Activated naive CD8-positive, alpha-beta T cell treated with anti-CD3 and anti-CD28 coated beads for 36 hours (primary cell): Measurements from ENCODE around the gene SRGAP1. TPM values are rescaled to one million over a fixed set of nuclear protein-coding genes. Genes with fewer than 3 reads are reported as not detected.

Source experiments
- DNase-seq: peaks from one replicate; pipeline ENCODE4 v3.0.0; 2021
- H3K27ac Mint-ChIP-seq: one replicate; pipeline ENCODE4 v1.8.0; 2022; ENCODE audit warnings: mild to moderate bottlenecking, moderate library complexity, mixed read lengths
- H3K27me3 Mint-ChIP-seq: one replicate; pipeline ENCODE4 v1.8.0; 2022; ENCODE audit warnings: mild to moderate bottlenecking, mixed read lengths
- H3K36me3 Mint-ChIP-seq: one replicate; pipeline ENCODE4 v1.8.0; 2021; ENCODE audit warnings: mild to moderate bottlenecking, mixed read lengths
- H3K4me1 Mint-ChIP-seq: one replicate; pipeline ENCODE4 v1.8.0; 2021; ENCODE audit warnings: mixed read lengths
- H3K4me3 Mint-ChIP-seq: one replicate; pipeline ENCODE4 v1.8.0; 2022; ENCODE audit warnings: mild to moderate bottlenecking, moderate library complexity, mixed read lengths
- H3K9me3 Mint-ChIP-seq: one replicate; pipeline ENCODE4 v1.8.0; 2022; ENCODE audit warnings: mixed read lengths
- total RNA-seq, 2 experiments: library from RNA; stranded (reverse); gene quantifications; one replicate each; pipeline ENCODE4 v1.2.3, GENCODE V29; 2021

The SRGAP1 gene
- total RNA-seq, 2 experiments from 2014 or later: 0.02 to 0.18 TPM

- H3K4me1 Mint-ChIP-seq: peaks cover 4% of the 10 kb centered on the region
- H3K27me3 Mint-ChIP-seq: peaks cover 17% of the 10 kb centered on the region
- DNase-seq: no peak
- H3K9me3 Mint-ChIP-seq: no peaks in the 10 kb centered on the region
- H3K36me3 Mint-ChIP-seq: no peaks in the 10 kb centered on the region
- no peak overlapping the region for H3K4me3 Mint-ChIP-seq
- H3K27ac Mint-ChIP-seq: no peak overlapping the region
These were observed 54.9 kb downstream of the SRGAP1 start for GRCh38 chr12:63899396-63899795.

DNA sequence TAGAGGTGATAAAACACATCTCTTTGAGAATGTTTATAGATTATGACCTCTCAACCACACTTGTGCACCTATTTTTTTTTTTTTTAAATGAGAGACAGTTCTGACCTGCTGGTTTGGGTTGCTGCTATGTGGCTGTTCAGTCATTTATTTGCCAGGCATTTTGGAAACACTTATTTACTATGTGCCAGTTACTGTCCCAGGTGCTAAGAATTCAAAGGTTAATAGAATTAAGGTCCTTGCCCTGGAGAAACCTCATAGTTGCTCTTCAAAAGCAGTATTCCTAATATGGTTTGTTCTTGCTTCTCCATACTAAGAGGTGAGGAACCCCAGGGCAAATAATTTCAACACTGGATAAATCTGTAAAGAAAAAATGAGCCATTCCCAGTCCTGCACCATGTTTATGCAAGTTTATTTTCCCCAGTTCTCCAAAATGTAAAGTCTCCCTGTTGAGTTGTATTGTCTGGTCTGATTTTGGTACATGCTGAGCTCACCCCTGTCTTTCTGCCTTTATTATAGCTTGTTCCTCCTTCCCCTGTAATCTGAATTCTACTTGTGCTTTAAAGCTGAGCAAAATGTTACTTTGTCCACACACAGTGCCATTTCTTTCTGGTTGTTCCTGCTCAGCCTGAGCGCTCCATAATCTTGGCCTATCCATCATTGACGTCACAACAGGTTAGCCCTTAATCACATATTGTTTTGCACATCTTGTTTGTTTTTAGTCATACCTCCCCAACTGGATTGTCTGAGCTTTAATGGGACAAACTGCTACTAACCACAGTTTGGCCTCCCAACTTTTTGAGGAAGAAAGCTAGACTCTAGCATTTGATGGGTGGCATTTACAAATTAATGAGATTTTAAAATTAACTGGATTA, 56.7 kb downstream of the SRGAP1 start:
- DNase-seq: no peak
- H3K27ac Mint-ChIP-seq: no peak overlapping the region

GRCh38 chr12:63904653-63905052, 60.2 kb downstream of the SRGAP1 start:
- no peaks in the 10 kb centered on the region for H3K4me1 Mint-ChIP-seq
- no peaks in the 10 kb centered on the region for H3K36me3 Mint-ChIP-seq
- H3K4me3 Mint-ChIP-seq: no peak overlapping the region
- H3K27me3 Mint-ChIP-seq: peaks cover 10% of the 10 kb centered on the region
- no peak overlapping the region for H3K27ac Mint-ChIP-seq
- DNase-seq: no peak
- H3K9me3 Mint-ChIP-seq: peaks cover 4% of the 10 kb centered on the region

More for the DNA sequence above, 56.7 kb downstream of the SRGAP1 start:
- no peaks in the 10 kb centered on the region for H3K9me3 Mint-ChIP-seq
- peaks cover 17% of the 10 kb centered on the region for H3K27me3 Mint-ChIP-seq
- H3K4me1 Mint-ChIP-seq: peaks cover 4% of the 10 kb centered on the region
- H3K36me3 Mint-ChIP-seq: no peaks in the 10 kb centered on the region
- no peak overlapping the region for H3K4me3 Mint-ChIP-seq

- Mint-ChIP-seq H3K4me3 (no peak overlapping the region), H3K36me3 (no peaks in the 10 kb centered on the region), H3K9me3 (peaks cover 4% of the 10 kb centered on the region), H3K27me3 (peaks cover 10% of the 10 kb centered on the region), H3K27ac (no peak overlapping the region), H3K4me1 (no peaks in the 10 kb centered on the region)
- DNase-seq: no peak
These were observed 61.0 kb downstream of the SRGAP1 start for GRCh38 chr12:63905544-63905943.

DNA sequence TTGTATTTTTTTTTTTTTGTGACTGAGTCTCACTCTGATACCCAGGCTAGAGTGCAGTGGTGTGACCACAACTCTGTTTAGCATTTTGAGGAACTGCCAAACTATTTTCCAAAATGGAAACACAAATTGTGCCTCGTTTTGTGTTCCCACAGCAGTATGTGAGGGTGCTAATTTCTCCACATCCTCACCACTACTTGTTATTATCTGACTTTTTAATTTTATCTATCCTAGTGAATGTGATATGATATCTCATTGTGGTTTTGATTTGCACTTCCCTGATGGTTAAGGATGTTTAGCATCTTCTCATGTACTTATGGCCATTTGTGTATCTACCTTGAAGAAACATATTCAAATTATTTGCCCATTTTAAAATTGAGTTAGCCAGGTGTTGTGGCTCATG, 62.4 kb downstream of the SRGAP1 start:
- Mint-ChIP-seq H3K27me3 (peaks cover 10% of the 10 kb centered on the region), H3K27ac (no peak overlapping the region), H3K36me3 (no peaks in the 10 kb centered on the region), H3K9me3 (peaks cover 4% of the 10 kb centered on the region), H3K4me1 (no peaks in the 10 kb centered on the region), H3K4me3 (no peak overlapping the region)
- no peak for DNase-seq

DNA sequence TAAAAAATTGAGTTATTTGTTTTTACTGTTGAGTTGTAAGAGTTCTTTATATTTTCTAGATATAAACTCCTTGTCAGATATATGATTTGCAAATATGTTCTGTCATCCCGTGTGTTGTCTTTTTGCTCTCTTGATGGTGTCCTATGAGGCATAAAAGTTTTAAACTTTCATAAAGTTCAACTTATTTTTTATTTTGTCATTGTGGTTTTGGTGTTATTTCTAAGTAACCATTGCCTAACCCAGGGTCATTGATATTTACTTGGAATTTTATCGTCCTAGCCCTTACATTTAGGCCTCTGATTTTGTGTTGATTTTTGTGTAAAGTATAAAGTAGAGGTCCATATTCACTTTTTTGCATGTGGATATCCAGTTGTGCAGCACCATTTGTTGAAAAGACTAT, 63.1 kb downstream of the SRGAP1 start:
- no peak overlapping the region for H3K27ac Mint-ChIP-seq
- no peaks in the 10 kb centered on the region for H3K36me3 Mint-ChIP-seq
- H3K27me3 Mint-ChIP-seq: peaks cover 10% of the 10 kb centered on the region
- DNase-seq: no peak
- no peaks in the 10 kb centered on the region for H3K4me1 Mint-ChIP-seq
- H3K4me3 Mint-ChIP-seq: no peak overlapping the region
- H3K9me3 Mint-ChIP-seq: peaks cover 4% of the 10 kb centered on the region

GRCh38 chr12:63909746-63910145, 65.2 kb downstream of the SRGAP1 start:
- no peaks in the 10 kb centered on the region for H3K36me3 Mint-ChIP-seq
- DNase-seq: no peak
- peaks cover 4% of the 10 kb centered on the region for H3K9me3 Mint-ChIP-seq
- H3K4me3 Mint-ChIP-seq: no peak overlapping the region
- H3K27me3 Mint-ChIP-seq: peaks cover 4% of the 10 kb centered on the region
- H3K27ac Mint-ChIP-seq: no peak overlapping the region
- H3K4me1 Mint-ChIP-seq: no peaks in the 10 kb centered on the region

GRCh38 chr12:63911341-63911740, 66.8 kb downstream of the SRGAP1 start:
- no peak for DNase-seq
- H3K27ac Mint-ChIP-seq: no peak overlapping the region
- H3K27me3 Mint-ChIP-seq: peaks cover 4% of the 10 kb centered on the region
- H3K4me3 Mint-ChIP-seq: no peak overlapping the region
- H3K36me3 Mint-ChIP-seq: no peaks in the 10 kb centered on the region
- H3K9me3 Mint-ChIP-seq: peaks cover 4% of the 10 kb centered on the region
- H3K4me1 Mint-ChIP-seq: no peaks in the 10 kb centered on the region

DNA sequence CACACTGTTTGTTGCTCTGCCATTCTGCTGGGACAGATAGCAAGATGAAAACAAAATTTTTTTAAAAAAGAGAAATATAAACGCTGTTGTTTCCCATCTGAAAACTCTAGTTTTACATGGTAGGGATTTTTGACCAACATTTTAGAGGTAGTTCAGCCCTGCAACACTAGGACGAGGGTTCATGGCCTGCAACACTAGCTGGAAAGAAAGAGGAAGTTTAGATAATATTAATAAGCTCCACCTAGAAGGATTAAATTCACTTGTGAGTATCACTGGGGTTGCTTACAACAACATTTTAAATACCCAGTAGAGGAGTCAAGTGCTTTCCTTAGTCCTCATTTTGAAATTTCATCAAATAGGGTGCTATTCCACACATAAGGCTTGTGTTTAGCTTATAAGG, 68.2 kb downstream of the SRGAP1 start:
- no peaks in the 10 kb centered on the region for H3K4me1 Mint-ChIP-seq
- no peak overlapping the region for H3K27ac Mint-ChIP-seq
- H3K27me3 Mint-ChIP-seq: peaks cover 4% of the 10 kb centered on the region
- peaks cover under 1% of the 10 kb centered on the region for H3K9me3 Mint-ChIP-seq
- no peak for DNase-seq
- H3K4me3 Mint-ChIP-seq: no peak overlapping the region
- H3K36me3 Mint-ChIP-seq: no peaks in the 10 kb centered on the region

DNA sequence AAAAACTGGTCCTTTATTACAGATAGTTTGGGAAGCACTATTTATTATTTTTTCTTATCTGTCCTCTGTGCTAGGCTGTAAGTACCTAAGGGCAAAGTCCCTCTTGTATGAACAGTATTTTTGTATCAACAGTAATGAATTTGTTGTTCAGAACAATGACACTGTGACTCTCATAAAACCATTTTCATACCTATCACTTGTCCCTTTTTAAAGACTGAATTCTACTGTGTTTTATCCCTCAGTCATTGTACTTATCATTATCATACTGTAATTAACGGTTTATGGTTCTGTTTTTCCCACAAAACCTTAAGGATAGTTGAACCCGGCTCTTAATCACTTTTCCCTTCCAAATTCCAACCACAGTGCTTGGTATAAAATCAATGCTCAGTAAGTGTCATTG, 69.4 kb downstream of the SRGAP1 start:
- no peak for DNase-seq
- H3K4me3 Mint-ChIP-seq: no peak overlapping the region
- H3K4me1 Mint-ChIP-seq: no peaks in the 10 kb centered on the region
- peaks cover 4% of the 10 kb centered on the region for H3K27me3 Mint-ChIP-seq
- H3K36me3 Mint-ChIP-seq: no peaks in the 10 kb centered on the region
- H3K9me3 Mint-ChIP-seq: no peaks in the 10 kb centered on the region
- no peak overlapping the region for H3K27ac Mint-ChIP-seq

DNA sequence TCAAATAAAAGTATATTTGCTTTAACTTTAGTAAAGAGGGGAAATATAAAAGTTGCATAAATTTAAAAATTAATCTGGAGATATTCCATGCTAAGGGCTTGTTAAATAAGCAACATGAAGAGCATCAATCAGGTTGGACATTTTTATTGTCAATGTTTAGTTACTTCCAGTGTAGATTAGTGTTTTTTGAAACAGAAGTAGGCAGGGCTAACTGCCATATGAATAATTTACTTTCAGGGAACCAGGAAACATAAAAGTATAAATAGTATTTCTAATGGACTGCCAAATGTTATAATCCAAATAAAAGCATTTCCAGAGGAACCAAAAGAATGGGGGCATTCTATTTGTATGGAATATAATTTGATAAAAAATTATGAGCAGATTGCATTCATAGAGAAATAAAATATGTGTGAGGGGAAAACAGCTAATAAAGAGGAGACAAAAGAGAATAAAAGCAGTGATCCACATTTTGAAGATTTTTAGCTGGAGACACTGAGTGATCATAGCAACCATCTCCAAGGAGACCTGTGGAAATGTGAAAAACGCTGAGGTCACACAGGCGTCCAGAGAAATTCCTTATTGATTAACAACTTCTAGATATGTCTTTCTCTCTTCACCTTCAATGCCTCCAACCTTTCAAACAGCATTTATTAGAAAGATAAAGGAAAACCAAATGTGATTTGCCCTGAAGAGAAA, 70.8 kb downstream of the SRGAP1 start:
- no peaks in the 10 kb centered on the region for H3K27me3 Mint-ChIP-seq
- no peaks in the 10 kb centered on the region for H3K36me3 Mint-ChIP-seq
- no peaks in the 10 kb centered on the region for H3K9me3 Mint-ChIP-seq
- H3K4me3 Mint-ChIP-seq: no peak overlapping the region
- DNase-seq: no peak
- no peak overlapping the region for H3K27ac Mint-ChIP-seq
- no peaks in the 10 kb centered on the region for H3K4me1 Mint-ChIP-seq

- Mint-ChIP-seq H3K9me3 (no peaks in the 10 kb centered on the region), H3K36me3 (no peaks in the 10 kb centered on the region), H3K27ac (no peak overlapping the region), H3K4me3 (no peak overlapping the region), H3K27me3 (no peaks in the 10 kb centered on the region), H3K4me1 (no peaks in the 10 kb centered on the region)
- DNase-seq: no peak
These were observed 72.3 kb downstream of the SRGAP1 start for GRCh38 chr12:63916561-63917476.

DNA sequence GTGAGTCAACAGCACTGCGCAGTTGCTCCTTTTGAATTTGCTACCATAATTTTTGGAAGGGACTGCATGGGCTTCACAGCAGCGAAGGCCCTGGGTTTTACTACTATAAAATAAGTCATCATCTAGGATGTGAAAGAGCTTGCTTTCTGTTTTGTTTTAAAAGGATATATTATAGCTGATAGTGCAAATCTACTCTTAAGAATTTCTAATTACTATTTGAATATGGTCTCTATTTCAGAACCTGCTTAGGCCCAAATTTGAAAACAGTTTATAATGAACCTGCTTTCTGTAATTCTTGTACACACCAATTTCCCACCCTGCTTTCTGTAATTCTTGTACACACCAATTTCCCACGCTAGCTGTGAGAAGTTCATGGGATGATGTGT, 73.0 kb downstream of the SRGAP1 start:
- DNase-seq: no peak
- no peaks in the 10 kb centered on the region for H3K36me3 Mint-ChIP-seq
- no peaks in the 10 kb centered on the region for H3K4me1 Mint-ChIP-seq
- no peak overlapping the region for H3K27ac Mint-ChIP-seq
- no peaks in the 10 kb centered on the region for H3K9me3 Mint-ChIP-seq
- H3K4me3 Mint-ChIP-seq: no peak overlapping the region
- no peaks in the 10 kb centered on the region for H3K27me3 Mint-ChIP-seq

- Mint-ChIP-seq H3K4me3 (no peak overlapping the region), H3K4me1 (no peaks in the 10 kb centered on the region), H3K9me3 (no peaks in the 10 kb centered on the region), H3K27me3 (no peaks in the 10 kb centered on the region), H3K36me3 (no peaks in the 10 kb centered on the region), H3K27ac (no peak overlapping the region)
- no peak for DNase-seq
These were observed 73.6 kb downstream of the SRGAP1 start for GRCh38 chr12:63917864-63918799.
